ENCODE results near the gene KCTD10.

KCTD10 gene

DNA sequence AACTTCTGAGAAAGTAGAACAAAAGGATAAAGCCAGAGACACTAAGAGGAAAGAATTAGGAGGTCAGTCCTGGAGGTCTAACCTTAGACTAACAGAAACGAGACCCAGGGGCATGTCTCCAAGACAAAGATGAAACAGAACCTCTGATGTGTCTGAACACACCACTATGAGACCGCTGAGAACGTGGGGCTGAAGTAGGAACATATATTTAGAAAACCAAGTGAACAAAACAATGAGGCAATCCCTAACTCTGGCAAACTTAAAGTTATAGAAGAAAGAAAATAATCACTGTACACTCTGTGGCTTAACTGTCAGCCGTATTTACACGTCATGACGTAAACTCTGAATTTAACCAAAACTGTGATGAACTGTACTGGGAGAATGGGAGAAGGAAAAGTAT is 17.9 kb downstream of the KCTD10 start:
- TF ChIP-seq, protein P1, sequence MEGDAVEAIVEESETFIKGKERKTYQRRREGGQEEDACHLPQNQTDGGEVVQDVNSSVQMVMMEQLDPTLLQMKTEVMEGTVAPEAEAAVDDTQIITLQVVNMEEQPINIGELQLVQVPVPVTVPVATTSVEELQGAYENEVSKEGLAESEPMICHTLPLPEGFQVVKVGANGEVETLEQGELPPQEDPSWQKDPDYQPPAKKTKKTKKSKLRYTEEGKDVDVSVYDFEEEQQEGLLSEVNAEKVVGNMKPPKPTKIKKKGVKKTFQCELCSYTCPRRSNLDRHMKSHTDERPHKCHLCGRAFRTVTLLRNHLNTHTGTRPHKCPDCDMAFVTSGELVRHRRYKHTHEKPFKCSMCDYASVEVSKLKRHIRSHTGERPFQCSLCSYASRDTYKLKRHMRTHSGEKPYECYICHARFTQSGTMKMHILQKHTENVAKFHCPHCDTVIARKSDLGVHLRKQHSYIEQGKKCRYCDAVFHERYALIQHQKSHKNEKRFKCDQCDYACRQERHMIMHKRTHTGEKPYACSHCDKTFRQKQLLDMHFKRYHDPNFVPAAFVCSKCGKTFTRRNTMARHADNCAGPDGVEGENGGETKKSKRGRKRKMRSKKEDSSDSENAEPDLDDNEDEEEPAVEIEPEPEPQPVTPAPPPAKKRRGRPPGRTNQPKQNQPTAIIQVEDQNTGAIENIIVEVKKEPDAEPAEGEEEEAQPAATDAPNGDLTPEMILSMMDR (IDR thresholded peaks at IDR 0.05; ENCODE audit: low read length, missing control alignments) = no peak
- peak; percentile 32 for DNase-seq (ENCODE audit: low read depth)
- no peak overlapping the region for H3K4me3 ChIP-seq (replicated peaks; ENCODE audit: low read depth, low read length)

DNA sequence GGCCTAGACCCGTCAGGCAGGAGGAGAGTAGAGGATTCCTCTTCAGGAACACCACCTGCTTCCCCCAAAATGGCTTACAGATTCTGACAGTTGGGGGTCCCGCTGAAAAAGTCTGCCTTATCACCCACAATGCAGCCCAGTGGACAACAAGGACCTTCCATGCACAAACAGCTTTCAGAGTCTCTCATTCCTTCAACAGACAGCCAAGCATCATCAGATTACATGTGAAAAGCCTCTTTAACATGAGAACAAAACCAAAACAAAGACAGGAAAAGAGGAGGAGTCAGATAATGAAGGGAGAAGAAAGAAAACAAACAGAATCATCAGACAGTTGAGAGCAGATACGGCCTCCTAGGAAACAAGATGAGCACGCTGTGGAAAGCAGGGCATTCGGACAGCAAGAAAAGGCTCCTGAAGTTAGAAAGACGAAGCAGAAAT is 18.3 kb downstream of the KCTD10 start:
- no peak overlapping the region for H3K4me3 ChIP-seq (replicated peaks; ENCODE audit: low read depth, low read length)
- TF ChIP-seq, protein P1 (IDR thresholded peaks at IDR 0.05; ENCODE audit: low read length, missing control alignments) = no peak
- DNase-seq (ENCODE audit: low read depth) = peak; percentile 74

- peak; percentile 74 for DNase-seq (ENCODE audit: low read depth)
- no peak overlapping the region for H3K4me3 ChIP-seq (replicated peaks; ENCODE audit: low read depth, low read length)
- TF ChIP-seq, protein P1 (IDR thresholded peaks at IDR 0.05; ENCODE audit: low read length, missing control alignments) = no peak
Measured at GRCh38 chr12:109458086-109458485, 19.0 kb downstream of the KCTD10 start.

GRCh38 chr12:109455706-109456105 is 21.4 kb downstream of the KCTD10 start:
- TF ChIP-seq, protein P1 (IDR thresholded peaks at IDR 0.05; ENCODE audit: low read length, missing control alignments) = no peak
- no peak overlapping the region for H3K4me3 ChIP-seq (replicated peaks; ENCODE audit: low read depth, low read length)
- no peak for DNase-seq (ENCODE audit: low read depth)

- H3K4me3 ChIP-seq (replicated peaks; ENCODE audit: low read depth, low read length) = no peak overlapping the region
- DNase-seq (ENCODE audit: low read depth) = no peak
- TF ChIP-seq, protein P1 (IDR thresholded peaks at IDR 0.05; ENCODE audit: low read length, missing control alignments) = no peak
Measured at GRCh38 chr12:109452489-109452888, 24.6 kb downstream of the KCTD10 start.

- no peak for DNase-seq (ENCODE audit: low read depth)
- no peak overlapping the region for H3K4me3 ChIP-seq (replicated peaks; ENCODE audit: low read depth, low read length)
- TF ChIP-seq, protein P1 (IDR thresholded peaks at IDR 0.05; ENCODE audit: low read length, missing control alignments) = no peak
Measured at GRCh38 chr12:109451400-109451799, 25.7 kb downstream of the KCTD10 start.

DNA sequence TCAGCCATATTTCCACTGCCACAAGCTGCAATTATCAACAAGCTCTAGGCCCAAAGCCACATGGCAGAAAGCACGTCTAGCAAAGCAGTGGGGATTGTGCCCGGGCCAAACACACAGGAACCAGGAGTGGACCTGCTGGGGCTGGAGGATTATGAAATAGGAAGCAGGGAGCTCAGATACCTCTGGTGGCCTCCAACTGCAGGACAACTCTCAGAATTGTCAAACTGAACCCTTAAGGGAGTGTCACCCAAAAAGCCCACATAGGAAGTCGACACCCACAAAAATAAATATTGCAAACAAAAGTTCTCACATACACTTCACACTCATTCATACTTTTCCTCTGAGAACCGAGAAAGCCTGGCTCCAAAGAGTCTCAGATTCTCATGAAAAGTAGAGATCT is 26.1 kb downstream of the KCTD10 start:
- TF ChIP-seq, protein P1 (IDR thresholded peaks at IDR 0.05; ENCODE audit: low read length, missing control alignments) = no peak
- H3K4me3 ChIP-seq (replicated peaks; ENCODE audit: low read depth, low read length) = no peak overlapping the region
- no peak for DNase-seq (ENCODE audit: low read depth)

Data from fibroblast of pulmonary artery (primary cell).